Iris pigment epithelial cell (primary cell): ENCODE data around the gene FASN.
"Not testable (repeated sequence)": the region's sequence is repeated elsewhere in the genome, so short reads cannot be mapped to it uniquely, and the experiment has no call there.

Source experiments
- DNase-seq: peaks from one replicate; pipeline ENCODE4 v3.0.0-alpha.2; 2011; ENCODE audit warnings: low read depth

The FASN gene

DNA sequence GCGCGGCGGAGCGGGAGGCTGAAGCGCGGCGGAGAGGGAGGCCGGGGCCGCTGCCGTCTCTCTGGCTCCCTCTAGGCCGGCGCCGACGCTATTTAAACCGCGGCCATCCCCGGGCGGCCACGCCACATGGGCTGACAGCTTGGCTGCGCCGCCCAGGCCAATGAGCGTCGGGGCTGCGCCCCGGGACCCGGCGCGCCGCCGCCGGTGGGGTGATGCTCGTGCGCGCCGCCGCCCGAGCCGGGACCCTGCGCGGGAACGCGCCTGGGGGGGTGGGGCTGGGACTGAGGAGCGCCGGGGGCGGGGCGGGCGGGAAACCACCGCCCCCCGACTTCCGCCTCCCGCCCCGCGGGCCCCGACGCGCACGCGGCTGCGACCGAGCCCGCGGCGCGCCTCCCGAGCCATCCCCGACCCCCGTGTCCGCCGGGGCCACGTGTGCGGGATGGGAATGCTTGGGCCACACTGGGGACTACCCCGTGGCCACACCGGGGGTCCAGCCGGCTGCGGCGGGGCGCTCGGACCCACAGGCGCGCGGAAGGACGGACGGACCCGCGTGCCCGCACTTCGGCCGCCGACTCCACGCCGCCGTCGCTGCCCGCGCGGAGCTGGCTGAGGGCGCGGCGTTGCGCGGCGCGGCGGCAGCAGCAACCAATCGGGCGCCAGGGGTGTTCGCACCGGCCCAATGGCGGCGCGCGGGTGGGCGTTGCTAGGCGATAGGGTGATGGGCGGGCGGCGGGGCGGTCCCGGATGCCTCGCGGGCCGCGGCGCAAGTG is at the start of gene FASN:
Gene FASN (minus strand): TSS at position 68 of the 770 bp plus-strand sequence. CDS start 1,791 bp downstream, outside the sequence.
- peak; percentile 96 for DNase-seq

DNA sequence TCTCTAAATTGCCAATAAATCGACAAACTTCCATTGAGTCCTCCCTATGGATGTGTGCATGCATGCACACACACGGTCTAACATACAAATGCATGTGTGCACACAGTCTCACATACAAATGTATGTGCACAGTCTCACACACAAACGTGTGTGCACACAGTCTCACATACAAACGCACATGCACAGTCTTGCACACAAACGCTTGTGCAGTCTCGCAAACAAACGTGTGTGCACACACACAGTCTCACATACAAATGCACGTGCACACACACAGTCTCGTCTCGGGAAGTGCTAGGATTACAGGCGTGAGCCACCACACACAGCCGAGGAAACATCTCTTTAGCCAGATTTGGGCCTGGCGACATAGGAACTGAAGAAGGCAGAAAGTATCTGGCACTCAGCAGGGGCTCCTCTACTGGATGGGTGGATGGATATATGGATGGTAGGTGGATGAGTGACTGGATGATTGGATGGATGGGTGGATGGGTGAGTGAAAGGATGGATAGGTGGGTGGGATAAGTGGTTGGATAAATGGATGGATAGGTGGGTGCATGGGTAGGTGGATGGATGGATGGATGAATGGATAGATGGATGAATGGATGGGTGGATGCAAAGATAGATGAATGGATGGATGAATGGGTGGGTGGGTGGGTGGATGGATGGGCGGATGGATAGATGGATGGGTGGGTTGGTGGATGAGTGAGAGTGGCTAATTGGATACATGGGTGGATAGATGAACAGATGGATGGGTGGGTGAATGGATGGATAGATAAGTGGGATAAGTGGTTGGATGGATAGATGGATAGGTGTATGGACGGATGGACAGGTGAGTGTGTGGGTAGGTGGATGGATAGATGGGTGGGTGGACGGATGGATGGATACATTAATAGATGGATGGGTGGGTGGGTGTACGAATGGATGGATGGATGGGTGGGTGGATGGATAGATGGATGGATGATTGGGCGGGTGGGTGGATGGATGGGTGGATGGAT is 48.9 kb upstream of the FASN start:
- no peak for DNase-seq

DNA sequence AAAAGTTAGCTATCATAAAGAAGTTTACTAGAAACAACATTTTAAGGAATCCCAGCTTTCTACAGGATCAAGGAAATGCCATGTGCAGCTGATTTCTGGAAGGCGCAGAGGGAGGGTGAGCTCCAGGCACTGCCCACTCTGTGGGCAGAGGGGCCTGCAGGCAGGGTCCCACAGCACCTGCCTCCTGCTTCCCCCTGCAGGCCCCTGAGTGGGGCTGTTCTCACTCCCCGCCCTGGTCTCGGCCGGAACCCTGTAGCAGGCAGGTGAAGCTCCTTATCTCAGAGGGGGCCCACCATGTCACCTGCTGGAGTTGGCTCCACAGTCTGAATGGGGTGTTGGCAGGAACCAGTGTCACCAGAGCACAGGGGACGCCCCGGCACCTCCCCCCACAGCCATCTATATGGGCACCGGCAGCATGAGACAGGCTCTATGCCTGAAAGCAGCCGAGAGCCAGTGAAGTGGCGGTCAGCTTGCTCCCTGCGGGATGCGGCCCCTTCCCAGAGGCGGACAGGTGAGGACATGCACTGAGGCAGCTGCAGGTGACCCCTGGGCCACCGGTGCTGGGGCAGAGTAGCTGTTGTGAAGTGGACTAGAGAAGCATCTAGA is 47.6 kb upstream of the FASN start:
- DNase-seq, result no peak

DNA sequence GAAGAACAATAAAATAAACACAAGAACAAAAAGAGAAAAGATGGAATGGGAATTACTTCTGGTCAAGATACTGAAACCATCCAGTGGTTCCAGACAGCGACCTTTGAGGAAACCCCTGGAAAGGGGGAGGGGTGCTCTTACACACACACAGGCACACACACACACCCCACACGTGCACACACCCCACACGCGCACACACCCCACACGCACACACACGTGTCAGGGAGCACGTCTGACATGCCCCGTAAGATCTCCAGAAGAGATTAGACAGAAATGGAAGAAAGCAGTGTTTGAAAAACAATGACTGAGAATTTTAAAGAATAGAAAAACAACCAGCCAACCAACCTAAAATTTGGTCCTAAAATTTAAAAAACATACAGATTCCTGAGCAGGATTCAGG is 45.3 kb upstream of the FASN start:
- no peak for DNase-seq

DNA sequence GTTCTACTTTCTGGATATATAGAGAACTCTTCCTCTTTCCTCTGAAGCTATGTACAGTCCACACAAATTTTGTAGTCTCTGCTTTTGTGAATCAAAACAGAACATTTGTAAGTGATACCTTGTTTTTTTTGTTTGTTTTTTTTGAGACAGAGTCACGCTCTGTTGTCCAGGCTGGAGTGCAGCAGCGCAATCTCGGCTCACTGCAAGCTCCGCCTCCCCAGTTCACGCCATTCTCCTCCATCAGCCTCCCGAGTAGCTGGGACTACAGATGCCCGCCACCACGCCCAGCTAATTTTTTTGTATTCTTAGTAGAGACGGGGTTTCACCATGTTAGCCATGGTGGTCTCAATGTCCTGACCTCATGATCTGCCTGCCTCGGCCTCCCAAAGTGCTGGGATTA is 41.9 kb upstream of the FASN start:
- not testable (repeated sequence) for DNase-seq

DNA sequence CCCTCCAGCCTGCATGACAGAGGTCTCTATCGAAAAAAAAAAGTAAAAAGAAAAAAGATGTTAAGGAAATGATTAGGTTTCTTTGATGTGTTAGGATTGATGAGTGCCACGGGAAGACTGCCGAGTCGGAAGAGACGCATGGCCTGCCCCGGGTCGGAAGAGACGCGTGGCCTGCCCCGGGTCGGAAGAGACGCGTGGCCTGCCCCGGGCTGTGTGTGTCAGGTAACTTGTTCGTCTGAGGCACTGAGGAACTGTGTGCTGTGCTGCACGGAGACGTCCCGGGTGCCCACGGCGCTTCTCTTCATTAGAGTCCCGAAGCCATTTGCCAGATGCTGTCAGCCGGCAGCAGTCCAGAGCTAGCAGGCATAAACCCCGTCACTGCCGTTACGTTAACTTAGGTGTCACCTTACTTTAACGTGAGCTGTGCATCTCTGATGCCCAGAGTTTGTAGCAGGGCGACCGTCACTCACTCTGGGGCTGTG is 40.5 kb upstream of the FASN start:
- DNase-seq, result no peak

DNA sequence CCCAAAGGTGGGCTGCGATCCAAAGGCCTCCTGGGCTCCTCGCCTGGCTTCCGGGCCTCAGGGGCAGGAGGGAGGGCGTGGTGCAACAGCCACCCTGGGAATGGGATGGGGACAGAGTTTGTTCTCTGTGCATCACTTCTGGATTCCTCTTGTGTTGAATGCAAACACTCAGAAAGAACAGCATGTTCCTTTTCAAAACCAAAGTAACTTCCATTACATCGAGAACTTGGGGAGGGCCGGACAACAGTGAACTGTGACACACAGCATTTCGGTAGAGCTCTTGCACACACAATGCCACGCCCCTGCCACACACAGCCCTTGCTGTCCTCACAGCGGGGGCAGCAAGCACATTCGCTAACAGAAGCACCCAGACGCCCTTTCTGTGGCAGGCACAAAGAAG is 36.1 kb upstream of the FASN start:
- DNase-seq, result no peak

DNA sequence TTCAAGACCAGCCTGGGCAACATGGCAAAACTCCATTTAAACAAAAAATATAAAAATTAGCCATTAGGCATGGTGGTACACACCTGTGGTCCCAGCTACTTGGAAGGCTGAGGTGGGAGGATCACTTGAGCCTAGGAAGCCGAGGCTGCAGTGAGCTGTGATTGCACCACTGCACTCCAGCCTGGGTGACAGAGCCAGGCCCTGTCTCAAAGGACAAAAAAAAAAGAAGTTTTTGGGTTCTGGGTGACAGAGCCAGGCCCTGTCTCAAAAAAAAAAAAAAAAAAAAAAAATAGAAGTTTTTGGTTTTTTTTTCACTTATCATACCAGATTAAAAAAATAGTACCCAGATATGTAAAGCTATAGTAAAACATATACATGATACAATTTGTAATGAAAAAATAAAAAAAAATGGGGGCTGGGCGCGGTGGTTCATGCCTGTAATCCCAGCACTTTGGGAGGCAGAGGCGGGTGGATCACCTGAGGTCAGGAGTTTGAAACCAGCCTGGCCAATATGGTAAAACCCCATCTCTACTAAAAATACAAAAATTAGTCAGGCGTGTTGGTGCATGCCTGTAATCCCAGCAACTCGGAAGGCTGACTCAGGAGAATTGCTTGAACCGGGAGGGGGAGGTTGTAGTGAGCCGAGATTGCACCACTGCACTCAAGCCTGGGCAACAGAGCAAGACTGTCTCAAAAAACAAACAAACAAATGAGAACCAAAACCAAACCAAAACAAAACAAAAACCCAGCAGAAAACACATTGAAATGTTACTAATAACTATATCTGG is 35.3 kb upstream of the FASN start:
- DNase-seq, result peak; percentile 72

DNA sequence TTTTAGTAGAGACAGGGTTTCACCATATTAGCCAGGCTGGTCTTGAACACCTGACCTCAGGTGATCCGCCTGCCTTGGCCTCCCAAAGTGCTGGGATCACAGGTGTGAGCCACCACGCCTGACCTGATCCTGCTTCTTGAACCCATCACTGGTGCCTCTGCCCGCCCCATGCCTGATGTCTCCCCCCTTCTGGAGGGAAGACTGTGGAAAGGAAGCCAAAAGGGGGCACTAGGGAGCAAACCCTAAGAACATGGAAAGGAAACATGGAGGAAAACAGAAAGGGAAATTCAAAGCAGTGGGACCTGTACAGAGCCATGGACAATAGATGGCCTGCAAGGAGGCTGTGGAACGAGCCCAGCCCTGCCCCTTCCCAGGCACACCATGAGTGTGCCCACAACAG is 31.1 kb upstream of the FASN start:
- DNase-seq, result no peak

DNA sequence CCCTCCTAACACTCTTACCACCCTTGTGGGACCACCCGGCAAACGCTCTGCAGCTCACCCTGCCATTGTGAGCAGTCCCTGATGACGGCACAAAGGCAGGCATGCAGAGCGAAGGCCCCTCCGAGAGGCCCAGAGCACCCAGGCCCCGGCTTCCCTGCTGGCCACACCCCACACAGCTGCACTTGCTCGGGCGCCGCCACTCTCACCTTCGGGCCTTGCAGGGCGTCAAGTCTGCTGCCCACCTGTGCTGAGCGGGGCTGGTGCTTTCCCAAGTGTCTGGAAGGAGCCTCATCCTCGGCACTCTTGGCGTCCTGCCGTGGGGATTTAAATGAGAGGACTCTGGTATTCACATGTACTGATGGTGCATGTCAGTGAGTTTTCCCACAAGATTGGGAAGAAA is 30.3 kb upstream of the FASN start:
- DNase-seq, result no peak

DNA sequence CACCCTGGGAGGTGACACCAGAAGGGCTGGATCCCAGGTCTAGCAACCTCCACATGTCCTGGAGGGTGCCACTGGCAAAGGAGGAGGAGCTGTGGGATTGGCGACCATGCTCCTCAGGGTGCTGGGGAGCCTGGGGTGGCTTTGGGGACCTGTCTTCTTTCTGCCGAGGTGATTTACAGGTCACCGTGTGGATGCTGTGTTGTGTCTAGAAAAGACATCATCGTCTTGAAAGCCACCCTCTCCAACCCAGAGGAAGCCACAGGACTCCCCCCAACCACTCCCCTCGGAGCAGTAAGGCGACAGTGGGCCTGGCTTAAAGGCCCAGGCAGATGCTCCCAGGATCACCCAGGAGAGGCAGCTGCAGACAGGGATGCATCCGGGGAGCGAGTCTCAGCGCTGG is 29.7 kb upstream of the FASN start:
- DNase-seq, result no peak

DNA sequence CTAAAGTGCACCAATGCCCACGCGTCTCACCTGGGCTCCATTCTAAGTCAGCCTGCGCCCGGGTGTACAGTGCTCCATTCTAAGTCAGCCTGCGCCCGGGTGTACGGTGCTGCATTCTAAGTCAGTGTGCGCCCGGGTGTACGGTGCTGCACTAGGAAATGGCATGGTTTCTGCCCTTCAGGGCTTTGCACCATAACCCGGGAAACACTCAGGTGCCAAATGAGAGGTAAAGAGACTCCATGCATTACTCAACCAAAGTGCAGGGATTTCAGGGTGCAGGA is 29.2 kb upstream of the FASN start:
- DNase-seq, result no peak

DNA sequence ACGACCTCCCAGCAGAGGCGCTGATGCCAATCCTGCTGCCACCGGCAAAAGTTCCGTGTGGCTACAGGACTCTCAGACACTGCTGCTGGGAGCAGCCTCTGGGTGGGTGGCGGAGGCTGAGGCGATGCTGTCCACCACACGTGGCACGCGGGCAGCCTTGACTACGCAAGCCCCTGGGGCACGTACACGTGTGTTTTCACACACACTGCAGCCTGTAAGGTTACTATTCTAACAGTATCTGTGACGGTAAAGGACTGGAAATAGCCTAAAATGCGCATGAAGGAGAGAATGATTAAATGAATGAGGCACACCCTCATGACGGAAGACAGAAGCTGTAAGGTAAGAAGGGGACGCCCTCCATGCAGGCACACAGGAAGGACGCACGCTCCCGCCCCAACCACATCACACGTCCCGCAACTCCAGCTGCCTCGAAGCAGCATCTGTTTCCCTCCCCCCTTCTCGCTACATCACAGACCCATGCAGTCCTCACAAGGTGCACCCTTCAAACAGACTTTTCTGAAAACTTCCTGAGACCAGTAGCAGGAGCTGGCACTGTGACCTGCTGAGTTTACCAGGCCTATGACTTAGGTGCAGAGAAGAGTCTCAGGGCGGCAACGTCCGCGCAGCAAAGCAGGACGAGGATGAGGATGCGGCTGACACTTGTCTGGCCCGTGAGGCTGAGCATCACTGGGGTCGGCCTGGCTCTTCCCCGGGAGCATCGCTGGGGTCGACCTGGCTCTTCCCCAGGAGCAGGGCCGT is 28.7 kb upstream of the FASN start:
- DNase-seq, result no peak

DNA sequence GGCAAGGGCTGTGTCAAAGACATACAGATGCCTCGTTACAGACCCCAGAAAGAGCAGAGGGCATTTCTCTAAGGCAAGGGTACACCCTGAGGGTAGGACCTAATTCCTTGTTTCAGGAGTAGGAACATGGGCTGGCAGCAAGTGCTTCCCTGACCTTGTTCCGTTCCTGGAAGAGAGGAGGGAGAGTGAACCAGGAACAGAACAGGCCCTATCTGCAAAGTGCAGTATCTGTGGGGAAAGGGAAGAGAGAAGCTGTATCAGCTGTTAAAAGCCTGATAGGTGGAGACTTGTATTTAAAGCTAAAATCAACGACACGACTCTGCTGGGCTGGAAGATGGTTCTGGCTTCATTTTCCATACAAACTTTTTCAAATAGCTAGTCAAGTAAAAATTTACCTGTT is 26.1 kb upstream of the FASN start:
- DNase-seq, result no peak

DNA sequence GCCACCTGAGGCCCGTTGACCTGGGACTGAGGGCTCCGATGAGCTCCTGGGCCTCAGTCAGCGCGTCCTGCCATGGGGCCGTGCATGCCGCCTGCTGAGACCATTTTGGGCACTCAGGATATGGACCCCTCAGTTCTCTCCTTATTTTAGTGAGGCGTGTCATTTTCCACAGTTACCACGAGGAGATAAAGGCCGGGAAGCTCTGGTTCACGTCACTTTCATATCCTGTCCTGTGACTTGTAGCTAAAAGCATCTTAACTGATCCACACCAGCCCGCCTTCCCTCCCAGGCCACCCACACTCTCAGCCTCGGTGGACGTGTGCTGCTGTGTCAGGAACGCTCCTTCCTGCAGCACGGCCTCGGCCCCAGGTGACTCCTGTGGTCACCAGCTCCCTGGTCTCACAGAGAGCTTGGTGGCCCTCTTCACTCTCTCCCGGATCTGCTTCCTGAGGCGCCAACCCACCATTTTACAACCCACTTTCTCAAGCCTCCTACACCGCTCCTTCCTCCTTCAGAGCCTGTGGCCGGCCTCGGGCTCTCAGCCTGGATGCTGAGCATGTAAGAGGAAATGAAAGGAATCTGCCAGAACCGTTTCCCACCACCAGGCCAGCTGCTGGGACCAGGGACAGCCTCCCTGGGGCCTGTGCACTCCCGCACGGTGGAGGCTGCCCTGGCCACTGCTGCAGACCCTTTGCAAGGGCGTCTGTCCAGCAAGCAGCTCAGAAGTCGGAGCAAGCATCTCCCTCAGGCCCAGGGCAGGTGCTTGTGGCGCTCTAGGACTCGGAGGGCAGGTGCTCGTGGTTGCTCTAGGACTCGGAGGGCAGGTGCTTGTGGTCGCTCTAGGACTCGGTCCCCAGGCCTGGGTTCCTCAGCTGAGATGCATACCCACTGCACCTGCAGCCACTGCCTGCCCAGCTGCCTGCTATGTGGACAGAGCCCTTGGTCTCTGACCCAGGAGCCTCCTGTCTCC is 23.9 kb upstream of the FASN start:
- no peak for DNase-seq

DNA sequence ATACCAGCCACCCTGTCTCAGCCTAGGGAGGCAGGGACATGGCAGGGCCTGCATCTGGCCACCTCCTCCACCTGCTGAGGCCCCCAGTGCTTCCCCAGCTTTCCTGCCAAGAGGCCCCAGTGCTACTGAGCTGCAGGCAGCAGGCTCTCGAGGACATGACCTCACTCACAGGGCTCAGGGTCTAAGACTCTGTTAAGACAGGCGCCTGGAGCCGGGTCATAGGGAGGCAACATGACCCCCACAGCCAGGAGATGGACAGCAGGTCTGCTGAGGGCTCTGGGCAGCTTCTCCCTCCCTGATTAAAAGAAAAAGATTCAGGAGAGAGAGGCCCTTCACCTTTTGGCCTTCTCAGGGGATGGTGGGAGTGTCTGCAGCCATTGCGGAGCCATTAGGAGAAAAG is 23.2 kb upstream of the FASN start:
- no peak for DNase-seq

DNA sequence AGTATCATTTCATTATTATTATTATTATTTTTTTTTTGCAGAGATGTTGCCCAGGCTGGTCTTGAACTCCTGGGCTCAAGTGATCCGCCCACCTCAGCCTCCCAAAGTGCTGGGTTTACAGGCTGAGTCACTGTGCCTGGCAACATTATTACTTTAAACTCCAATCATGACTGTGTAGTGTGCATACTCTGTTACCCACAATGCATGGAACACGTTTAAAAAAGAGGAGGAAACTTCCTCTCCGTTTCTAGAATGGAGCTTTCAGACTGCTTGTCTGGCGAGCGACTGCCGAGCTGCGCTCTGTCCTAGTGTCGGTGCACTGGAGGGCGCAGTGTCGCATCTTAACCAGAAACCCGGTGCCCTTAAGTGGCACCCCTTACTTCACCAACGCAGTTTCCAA is 22.1 kb upstream of the FASN start:
- peak; percentile 35 for DNase-seq

DNA sequence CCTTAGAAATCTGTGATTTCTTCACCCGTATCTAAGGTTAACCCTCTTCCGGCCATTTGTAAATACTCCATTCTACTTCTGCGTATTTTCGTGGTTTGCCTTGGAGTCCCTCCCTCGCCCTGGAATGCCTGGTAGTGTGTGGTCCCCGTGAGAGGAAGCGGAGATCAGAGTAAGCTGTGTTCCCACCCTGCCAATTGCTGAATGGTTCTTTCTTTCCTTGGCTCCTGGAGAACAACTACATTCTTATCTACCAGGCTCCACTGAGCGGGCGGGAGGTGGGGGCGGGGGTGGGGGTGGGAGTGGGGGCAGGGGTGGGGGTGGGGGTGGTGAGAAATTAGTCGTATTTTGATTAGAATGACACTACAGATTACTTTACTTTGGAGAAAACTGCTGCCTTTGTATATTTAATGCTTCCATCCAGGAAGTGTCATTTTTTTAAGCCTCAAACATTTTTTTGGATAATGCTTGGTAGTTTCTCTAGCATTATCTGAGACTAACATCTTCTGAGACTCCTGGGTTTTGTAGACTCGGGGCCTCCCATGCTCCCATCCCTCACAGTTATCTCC is 20.9 kb upstream of the FASN start:
- DNase-seq, result peak; percentile 71

DNA sequence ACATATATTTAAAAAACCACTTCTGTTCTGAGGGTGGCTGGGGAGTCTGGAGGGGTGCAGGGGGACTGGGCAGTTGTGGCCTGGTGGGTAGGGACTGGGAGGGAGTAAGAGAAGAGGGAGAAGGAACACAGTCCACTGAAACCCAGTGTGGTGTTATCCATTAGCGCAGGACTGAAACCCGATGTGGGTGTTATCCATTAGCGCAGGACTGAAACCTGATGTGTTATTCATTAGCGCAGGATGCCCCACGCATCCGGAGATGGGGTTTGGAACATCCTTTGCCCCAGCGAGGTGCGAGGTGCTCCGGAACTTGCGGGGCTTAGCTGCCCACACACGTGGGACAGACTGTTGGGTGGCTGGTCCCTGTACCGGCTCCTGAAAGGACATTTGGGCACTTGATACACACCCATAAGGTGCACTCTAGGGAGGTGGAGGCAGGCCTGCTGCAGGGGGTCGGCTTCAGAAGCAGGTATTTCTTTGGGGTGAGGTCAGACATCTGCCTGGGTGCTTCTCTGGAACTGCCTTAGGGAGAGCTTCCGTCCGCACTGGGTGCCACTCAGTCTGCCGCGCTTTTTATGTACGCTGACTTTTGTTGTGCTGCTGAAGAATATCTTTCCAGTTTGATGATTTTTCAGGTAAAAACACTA is 20.3 kb upstream of the FASN start:
- no peak for DNase-seq
